ENCODE results near the gene FNDC3A.
"Not testable (repeated sequence)": the region's sequence is repeated elsewhere in the genome, so short reads cannot be mapped to it uniquely, and the experiment has no call there.

Gene FNDC3A

GRCh38 chr13:49140910-49141611 lies 165.3 kb downstream of the FNDC3A start:
- no peak for DNase-seq (ENCODE audit: low read depth)

DNA sequence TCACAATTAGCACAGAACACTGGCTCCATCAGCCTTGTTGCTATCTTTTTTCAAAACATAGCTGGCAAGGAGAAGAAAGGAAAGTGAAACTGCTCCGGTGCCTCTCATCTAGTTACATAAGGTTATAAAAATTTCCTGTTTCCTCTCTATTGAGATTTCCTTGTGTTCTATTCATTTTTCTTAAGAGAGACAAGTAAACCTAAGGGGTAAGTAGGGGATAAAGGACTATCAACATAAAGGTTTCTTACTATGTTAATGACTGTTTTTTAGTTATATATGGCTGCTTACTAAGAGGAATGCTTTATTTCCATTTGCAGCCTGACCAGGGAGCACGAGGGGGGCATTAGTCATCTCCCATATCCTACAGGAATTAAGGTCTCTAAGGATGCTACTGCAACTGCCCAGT lies 171.2 kb downstream of the FNDC3A start:
- DNase-seq (ENCODE audit: low read depth): no peak

DNA sequence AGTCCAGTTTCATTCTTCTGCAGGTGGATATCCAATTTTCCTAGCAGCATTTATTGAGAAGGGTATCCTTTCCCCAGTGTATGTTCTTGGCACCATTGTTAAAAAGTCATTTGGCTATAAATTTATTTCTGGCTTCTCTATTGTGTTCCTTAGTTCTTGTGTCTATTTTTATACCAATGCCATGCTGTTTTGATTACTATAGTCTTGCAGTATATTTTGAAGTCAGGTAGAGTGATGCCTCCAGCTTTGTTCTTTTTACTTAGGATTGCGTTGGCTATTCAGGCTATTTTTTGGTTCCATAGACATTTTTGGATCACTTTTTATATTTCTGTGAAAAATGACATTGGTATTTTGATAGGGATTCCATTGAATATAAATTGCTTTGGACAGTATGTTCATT lies 172.7 kb downstream of the FNDC3A start:
- no peak for DNase-seq (ENCODE audit: low read depth)

DNA sequence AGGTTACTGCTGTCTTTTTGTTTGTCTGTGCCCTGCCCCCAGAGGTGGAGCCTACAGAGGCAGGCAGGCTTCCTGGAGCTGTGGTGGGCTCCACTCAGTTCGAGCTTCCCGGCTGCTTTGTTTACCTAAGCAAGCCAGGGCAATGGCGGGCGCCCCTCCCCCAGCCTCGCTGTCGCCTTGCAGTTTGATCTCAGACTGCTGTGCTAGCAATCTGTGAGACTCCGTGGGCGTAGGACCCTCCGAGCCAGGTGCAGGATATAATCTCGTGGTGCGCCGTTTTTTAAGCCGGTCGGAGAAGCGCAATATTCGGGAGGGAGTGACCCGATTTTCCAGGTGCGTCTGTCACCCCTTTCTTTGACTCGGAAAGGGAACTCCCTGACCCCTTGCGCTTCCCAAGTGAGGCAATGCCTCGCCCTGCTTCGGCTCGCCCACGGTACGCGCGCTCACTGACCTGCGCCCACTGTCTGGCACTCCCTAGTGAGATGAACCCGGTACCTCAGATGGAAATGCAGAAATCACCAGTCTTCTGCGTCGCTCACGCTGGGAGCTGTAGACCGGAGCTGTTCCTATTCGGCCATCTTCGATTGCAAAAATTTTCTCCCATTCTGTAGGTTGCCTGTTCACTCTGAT lies 182.4 kb downstream of the FNDC3A start:
- not testable (repeated sequence) for DNase-seq (ENCODE audit: low read depth)

DNA sequence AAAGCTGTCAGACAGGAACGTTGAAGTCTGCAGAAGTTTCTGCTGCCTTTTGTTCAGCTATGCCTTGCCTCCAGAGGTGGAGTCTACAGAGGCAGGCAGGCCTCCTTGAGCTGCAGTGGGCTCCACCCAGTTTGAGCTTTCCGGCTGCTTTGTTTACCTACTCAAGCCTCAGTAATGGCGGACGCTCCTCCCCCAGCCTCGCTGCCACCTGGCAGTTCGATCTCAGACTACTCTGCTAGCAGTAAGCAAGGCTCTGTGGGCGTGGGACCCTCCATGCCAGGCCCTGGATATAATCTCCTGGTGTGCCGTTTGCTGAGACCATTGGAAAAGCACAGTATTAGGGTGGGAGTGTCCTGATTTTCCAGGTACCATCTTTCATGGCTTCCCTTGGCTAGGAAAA lies 187.4 kb downstream of the FNDC3A start:
- DNase-seq (ENCODE audit: low read depth): not testable (repeated sequence)

DNA sequence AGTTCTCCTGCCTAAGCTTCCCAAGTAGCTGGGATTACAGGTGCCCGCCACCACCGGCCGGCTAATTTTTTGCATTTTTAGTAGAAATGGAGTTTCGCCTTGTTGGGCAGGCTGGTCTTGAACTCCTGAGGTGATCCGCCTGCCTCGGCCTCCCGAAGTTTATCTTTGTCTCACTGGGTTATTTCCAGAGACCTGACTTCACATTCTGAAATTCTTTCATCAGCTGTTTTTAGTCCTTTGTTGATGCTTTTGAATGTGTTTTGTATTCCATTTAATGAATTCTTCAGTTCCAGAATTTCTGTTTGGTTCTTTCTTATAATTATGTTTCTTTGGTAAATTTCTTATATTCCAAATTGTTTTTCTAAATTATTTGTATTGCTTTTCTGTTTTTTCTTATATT lies 189.0 kb downstream of the FNDC3A start:
- no peak for DNase-seq (ENCODE audit: low read depth)

- DNase-seq (ENCODE audit: low read depth): no peak
These were observed 190.4 kb downstream of the FNDC3A start for GRCh38 chr13:49165798-49166752.

GRCh38 chr13:49171359-49171758 lies 195.6 kb downstream of the FNDC3A start:
- DNase-seq (ENCODE audit: low read depth): no peak

- no peak for DNase-seq (ENCODE audit: low read depth)
These were observed 208.1 kb downstream of the FNDC3A start for GRCh38 chr13:49183672-49184325.

GRCh38 chr13:49184621-49185020 lies 208.9 kb downstream of the FNDC3A start:
- DNase-seq (ENCODE audit: low read depth): no peak

GRCh38 chr13:49185264-49185663 lies 209.6 kb downstream of the FNDC3A start:
- no peak for DNase-seq (ENCODE audit: low read depth)

GRCh38 chr13:49190901-49191300 lies 215.2 kb downstream of the FNDC3A start:
- no peak for DNase-seq (ENCODE audit: low read depth)

DNA sequence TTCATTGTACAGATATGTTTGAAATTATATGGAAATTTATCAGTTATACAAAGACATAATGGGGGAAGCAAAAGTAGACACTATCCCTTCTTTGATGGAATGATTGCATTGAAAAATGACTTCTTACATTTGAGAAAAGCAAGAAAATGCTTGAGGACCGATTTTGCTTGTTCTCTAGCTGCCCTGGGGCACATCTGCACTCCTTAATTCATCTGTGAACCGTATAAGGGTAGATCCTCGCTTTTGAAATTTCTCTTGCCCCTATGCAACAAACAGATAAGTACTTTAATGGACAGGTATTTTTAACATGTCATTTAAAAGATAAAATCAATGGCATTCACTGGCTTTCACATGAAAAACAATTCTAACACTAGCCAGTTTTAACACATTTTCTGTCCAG lies 230.9 kb downstream of the FNDC3A start:
- DNase-seq (ENCODE audit: low read depth): no peak

- DNase-seq (ENCODE audit: low read depth): no peak
These were observed 232.9 kb downstream of the FNDC3A start for GRCh38 chr13:49208619-49209018.

DNA sequence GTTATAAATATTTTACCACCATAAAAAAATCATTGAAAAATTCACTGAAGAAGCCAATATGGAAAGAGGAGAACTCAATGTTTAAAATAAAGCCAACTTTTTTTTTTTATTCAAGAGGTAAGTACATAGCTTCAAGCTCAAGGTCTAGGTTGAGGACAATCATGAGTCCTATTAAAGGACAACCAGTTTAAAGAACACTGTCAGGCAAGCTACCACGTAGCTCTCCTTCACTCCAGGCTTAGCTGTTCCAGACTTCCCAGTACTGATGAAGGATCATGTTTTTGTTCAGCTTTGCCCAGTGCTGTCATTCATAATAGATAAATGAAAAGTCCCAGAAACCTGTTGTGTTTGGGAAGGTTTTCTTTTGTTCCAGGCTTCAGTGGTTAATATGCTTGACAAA lies 234.4 kb downstream of the FNDC3A start:
- no peak for DNase-seq (ENCODE audit: low read depth)

- DNase-seq (ENCODE audit: low read depth): no peak
These were observed 235.0 kb downstream of the FNDC3A start for GRCh38 chr13:49210669-49211068.

DNA sequence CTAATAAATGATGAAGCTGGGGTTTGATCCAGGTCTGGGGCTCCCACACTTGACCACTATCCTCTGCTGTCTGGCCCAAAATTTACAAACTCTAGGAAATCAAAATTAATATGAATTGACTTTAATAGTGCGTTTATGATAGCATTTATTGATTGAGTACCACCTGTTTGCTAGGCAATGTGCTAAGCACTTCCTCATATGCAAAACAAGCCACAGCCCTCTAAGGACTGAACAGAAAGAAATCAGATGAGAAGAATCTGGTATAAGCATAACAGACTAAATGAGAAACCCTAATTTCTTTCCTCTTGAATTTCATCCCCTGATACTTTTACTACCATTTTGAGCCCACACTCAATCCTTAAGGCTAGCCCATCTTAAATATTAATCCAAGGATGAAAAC lies 237.8 kb downstream of the FNDC3A start:
- DNase-seq (ENCODE audit: low read depth): no peak

GRCh38 chr13:49213997-49214916 lies 238.5 kb downstream of the FNDC3A start:
- no peak for DNase-seq (ENCODE audit: low read depth)

DNA sequence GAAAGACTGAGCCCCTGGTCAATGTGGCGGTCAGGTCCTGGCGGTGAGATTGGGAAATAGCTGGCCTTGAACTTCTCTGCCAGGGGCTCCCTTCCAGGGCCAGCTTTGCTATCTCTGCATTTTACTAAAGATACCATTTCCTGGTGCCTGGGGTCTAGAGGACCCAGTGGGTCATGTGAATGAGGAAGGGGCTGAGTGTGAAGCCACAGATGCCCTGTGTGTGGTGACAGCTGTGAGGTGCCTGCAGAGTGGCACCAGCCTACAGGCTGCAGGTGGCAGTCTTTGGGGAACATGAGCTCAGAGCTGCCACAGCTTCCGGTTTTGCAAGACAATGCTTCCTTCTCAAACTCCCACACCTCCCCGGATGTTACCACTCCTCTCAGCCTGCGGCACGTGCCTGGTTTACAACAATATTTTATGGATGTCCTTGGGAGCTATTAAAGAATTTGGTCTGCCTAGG lies 239.2 kb downstream of the FNDC3A start:
- no peak for DNase-seq (ENCODE audit: low read depth)

DNA sequence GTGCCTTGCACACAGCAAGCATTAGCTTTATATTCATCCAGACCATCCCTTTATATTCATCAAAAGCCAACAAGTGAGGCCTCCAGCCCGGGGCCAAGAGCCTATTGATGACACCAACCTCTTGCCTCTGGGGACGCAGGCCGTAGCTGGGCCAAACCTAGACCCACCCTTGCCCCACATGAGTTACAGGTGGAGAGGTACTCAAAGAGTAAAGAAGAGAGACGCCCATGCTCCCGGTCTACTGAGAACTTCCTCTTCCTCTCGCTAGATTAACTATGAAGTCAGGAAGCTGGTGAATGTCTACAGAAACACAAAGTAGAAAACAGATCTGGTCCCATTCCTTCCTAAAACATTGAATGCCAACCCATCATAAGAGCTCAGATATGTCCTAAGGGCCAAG lies 240.6 kb downstream of the FNDC3A start:
- DNase-seq (ENCODE audit: low read depth): no peak

DNA sequence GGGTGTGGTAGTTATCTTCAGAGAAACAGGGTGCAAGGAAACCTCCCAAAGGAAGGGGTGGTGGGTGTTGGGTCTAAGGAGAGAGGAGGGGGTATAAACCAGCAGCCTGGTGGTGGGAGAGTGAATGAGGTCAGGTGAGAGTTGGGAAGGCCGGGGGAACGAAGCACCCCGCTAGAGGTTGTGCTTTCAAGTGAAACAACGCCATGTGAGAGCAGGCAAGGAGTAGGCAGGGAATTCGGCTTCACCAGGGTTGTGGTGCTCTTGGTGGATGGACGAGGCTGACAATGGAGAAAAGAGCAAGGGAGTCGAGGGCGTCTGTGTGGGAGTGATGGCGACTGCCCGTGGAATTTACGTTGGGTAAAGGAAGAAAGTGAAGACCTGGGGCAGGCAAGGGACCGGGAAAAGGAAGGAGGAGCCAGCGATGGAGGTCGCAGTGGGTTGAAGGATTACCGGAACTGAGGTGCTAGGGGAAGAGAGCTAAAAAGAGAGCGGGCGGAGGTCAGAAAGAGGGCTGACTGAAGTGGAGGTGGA lies 242.3 kb downstream of the FNDC3A start:
- no peak for DNase-seq (ENCODE audit: low read depth)

Data from activated gamma-delta T cell treated with anti-CD3 and anti-CD28 coated beads, Interleukin-2, amount 50 U/mL, for 16 hours (primary cell).